Measurements from ENCODE around the gene SIGLEC10.
"Not testable (repeated sequence)": the region's sequence is repeated elsewhere in the genome, so short reads cannot be mapped to it uniquely, and the experiment has no call there.

The SIGLEC10 gene

DNA sequence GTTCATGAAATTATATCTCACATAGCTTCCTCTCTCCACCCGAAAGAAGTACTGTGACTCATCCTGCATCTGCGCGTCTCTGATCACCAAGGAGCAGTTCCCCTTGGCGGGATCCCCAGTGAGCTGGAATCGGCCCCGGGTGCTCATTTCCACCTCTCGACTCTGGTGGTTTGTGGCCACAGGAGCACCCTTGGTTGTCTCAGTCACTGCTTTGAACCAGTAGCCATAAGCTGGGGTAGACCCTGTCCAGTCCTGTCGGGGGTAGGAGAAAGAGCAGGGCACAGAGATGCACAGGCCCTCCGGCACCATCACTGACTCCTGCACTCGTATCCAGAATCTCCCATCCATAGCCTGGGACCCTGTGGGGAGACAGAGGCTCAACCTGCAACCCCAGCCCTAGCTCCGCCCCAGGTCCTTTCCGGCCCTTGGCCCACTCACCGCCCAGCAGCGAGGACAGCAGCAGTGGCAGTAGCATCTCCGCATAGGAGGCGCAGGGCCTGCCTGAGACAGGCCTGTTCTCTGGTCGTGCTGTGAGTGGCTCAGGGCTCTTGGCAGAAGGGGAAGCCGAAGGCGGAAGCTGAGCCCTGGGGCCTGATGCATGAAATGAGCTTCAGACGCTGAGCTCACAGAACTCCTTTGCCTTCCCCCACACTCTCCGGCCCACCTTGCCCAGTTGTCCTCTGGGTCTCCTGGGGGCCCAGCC lies at the start of gene SIGLEC10:
Gene SIGLEC10, minus strand, starts transcription at position 536 of the 703 bp plus-strand sequence. Its CDS starts 61 bp downstream, at position 475.
- DNase-seq (ENCODE audit: low read depth) = no peak
- no peak within 1 kb of the TSS for H3K4me3 ChIP-seq (ENCODE audit: low read length)
- TF ChIP-seq CTCF (IDR thresholded peaks at IDR 0.05; ENCODE audit: insufficient read depth, low read depth, low read length, missing control alignments) = no peak

DNA sequence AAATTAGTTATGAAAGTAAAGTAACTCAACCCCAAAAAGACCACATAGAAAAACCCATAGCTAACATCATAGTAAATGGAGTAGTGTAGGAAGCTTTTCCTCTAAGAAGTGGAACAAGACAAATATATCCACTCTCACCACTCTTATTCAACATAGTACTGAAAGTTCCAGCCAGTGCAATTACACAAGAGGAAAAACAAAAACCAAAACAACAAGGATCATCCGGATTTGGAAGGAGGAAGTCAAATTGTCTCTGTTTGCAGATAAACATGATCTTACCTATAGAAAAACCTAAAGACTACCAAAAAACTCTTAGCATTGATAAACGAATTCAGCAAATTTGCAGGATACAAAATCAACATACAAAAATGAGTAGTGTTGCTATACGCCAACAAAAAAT lies 49.3 kb upstream of the SIGLEC10 start:
- no peak overlapping the region for H3K4me3 ChIP-seq (ENCODE audit: low read length)
- no peak for TF ChIP-seq CTCF (IDR thresholded peaks at IDR 0.05; ENCODE audit: insufficient read depth, low read depth, low read length, missing control alignments)
- no peak for DNase-seq (ENCODE audit: low read depth)

GRCh38 chr19:51463976-51464581 lies 46.6 kb upstream of the SIGLEC10 start:
- DNase-seq (ENCODE audit: low read depth); H3K4me3 ChIP-seq (ENCODE audit: low read length): not testable (repeated sequence)

- no peak for TF ChIP-seq CTCF (IDR thresholded peaks at IDR 0.05; ENCODE audit: insufficient read depth, low read depth, low read length, missing control alignments)
- no peak for DNase-seq (ENCODE audit: low read depth)
- H3K4me3 ChIP-seq (ENCODE audit: low read length) = no peak overlapping the region
Observed at GRCh38 chr19:51462681-51463080, 45.2 kb upstream of the SIGLEC10 start.

- H3K4me3 ChIP-seq (ENCODE audit: low read length) = no peak overlapping the region
- DNase-seq (ENCODE audit: low read depth) = no peak
- no peak for TF ChIP-seq CTCF (IDR thresholded peaks at IDR 0.05; ENCODE audit: insufficient read depth, low read depth, low read length, missing control alignments)
Observed at GRCh38 chr19:51462276-51462675, 44.8 kb upstream of the SIGLEC10 start.

GRCh38 chr19:51461723-51462161 lies 44.3 kb upstream of the SIGLEC10 start:
- no peak for DNase-seq (ENCODE audit: low read depth)
- no peak for TF ChIP-seq CTCF (IDR thresholded peaks at IDR 0.05; ENCODE audit: insufficient read depth, low read depth, low read length, missing control alignments)
- H3K4me3 ChIP-seq (ENCODE audit: low read length) = no peak overlapping the region

GRCh38 chr19:51460164-51460992 lies 42.9 kb upstream of the SIGLEC10 start:
- H3K4me3 ChIP-seq (ENCODE audit: low read length) = no peak overlapping the region
- DNase-seq (ENCODE audit: low read depth) = no peak
- no peak for TF ChIP-seq CTCF (IDR thresholded peaks at IDR 0.05; ENCODE audit: insufficient read depth, low read depth, low read length, missing control alignments)

Measured in epithelial cell of esophagus (primary cell).